ENCODE measurements around the gene ESRP2.

Gene ESRP2

DNA sequence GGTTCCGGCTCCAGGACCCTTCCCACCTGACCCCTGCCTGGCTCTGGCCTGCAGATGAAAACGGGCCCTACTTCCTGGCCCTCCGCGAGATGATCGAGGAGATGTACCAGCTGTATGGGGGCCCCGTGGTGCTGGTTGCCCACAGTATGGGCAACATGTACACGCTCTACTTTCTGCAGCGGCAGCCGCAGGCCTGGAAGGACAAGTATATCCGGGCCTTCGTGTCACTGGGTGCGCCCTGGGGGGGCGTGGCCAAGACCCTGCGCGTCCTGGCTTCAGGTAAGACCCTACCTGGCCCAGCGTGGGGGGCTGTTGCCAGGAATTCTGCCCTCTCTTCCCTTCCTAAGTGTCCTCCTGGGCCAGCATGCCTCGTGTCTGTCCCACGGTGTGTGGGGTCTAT, 19.8 kb upstream of the ESRP2 start:
- TF ChIP-seq, protein P1, sequence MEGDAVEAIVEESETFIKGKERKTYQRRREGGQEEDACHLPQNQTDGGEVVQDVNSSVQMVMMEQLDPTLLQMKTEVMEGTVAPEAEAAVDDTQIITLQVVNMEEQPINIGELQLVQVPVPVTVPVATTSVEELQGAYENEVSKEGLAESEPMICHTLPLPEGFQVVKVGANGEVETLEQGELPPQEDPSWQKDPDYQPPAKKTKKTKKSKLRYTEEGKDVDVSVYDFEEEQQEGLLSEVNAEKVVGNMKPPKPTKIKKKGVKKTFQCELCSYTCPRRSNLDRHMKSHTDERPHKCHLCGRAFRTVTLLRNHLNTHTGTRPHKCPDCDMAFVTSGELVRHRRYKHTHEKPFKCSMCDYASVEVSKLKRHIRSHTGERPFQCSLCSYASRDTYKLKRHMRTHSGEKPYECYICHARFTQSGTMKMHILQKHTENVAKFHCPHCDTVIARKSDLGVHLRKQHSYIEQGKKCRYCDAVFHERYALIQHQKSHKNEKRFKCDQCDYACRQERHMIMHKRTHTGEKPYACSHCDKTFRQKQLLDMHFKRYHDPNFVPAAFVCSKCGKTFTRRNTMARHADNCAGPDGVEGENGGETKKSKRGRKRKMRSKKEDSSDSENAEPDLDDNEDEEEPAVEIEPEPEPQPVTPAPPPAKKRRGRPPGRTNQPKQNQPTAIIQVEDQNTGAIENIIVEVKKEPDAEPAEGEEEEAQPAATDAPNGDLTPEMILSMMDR (IDR thresholded peaks at IDR 0.05; ENCODE audit: control insufficient read depth, extremely low read depth, insufficient read depth): no peak
- no peak overlapping the region for H3K4me3 ChIP-seq (ENCODE audit: low read depth, low read length)
- no peak for DNase-seq (ENCODE audit: low read depth)

DNA sequence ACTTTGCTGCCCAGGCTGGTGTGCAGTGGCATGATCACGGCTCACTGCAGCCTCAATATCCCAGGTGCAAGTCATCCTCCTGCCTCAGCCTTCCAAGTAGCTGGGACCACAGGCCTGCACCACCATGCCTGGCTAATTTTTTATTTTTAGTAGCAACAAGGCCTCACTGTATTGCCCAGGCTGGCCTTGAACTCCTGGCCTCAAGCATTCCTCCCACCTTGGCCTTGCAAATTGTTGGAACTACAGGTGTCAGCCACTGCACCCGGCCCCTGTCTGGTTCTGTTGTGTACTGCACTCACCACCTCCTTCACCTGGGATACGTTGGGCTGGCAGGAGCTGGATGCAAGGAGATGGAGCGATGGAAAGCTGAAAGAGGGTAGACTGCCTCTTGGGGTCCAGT, 17.8 kb upstream of the ESRP2 start:
- no peak for DNase-seq (ENCODE audit: low read depth)
- no peak overlapping the region for H3K4me3 ChIP-seq (ENCODE audit: low read depth, low read length)

DNA sequence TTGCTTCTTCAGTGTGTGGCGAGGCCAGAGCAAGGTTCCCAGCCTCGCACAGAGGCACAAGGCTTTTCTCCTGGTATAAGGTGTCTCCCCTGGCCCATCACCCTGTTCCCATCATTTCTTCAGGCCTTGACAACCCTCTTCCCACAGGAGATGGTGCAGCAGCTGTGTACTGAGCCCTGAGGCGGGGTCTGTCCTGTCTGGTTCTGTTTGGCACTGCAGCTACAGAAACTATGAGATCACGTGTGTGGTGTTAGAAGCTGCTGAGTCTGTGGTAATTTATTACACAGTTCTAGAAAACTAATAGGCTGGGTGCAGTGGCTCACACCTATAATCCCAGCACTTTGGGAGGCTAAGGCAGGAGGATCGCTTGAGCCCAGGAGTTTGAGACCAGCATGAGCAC, 16.5 kb upstream of the ESRP2 start:
- TF ChIP-seq, protein P1 (IDR thresholded peaks at IDR 0.05; ENCODE audit: control insufficient read depth, extremely low read depth, insufficient read depth): no peak
- no peak overlapping the region for H3K4me3 ChIP-seq (ENCODE audit: low read depth, low read length)
- DNase-seq (ENCODE audit: low read depth): no peak

More for the DNA sequence above, 17.8 kb upstream of the ESRP2 start:
- TF ChIP-seq, protein P1 (IDR thresholded peaks at IDR 0.05; ENCODE audit: control insufficient read depth, extremely low read depth, insufficient read depth): no peak

DNA sequence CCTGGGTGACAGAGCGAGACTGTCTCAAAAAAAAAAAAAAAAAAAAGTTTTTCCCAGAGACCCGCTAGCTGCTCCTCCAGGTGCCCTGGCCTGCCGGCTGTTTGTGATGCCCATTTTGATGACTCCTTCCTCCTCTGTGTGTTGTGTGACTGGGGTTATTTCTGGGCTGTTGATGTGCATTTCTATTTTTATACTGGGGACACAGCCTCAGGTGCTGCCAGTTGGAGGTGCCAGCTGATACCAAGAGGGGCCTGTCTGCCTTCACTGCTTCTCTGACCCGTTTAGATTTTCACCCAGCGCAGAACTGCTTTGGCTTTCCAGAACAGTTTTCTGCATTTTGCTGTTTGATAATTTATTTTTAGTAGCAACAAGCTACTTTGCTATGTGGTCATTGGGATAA, 15.9 kb upstream of the ESRP2 start:
- no peak overlapping the region for H3K4me3 ChIP-seq (ENCODE audit: low read depth, low read length)
- DNase-seq (ENCODE audit: low read depth): no peak
- TF ChIP-seq, protein P1 (IDR thresholded peaks at IDR 0.05; ENCODE audit: control insufficient read depth, extremely low read depth, insufficient read depth): no peak

DNA sequence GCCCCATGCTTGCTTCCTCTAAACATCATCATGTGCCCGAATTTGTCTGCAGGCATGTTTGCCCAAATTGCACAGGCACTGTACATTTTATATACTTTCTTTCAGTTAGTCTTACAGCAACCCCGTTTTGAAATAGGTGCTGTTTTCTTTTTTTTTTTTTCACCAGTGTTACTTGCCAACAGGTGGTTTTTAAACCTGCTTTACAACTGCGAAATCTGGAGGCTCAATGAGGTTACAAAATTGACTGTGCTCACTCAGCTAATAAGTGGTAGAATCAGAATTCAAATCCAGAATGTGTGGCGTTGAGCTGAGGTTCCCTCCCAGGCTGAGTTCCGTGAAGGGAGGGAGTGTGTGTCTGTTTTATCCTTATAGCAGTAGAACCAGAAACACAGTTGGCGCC, 15.0 kb upstream of the ESRP2 start:
- no peak overlapping the region for H3K4me3 ChIP-seq (ENCODE audit: low read depth, low read length)
- TF ChIP-seq, protein P1 (IDR thresholded peaks at IDR 0.05; ENCODE audit: control insufficient read depth, extremely low read depth, insufficient read depth): no peak
- no peak for DNase-seq (ENCODE audit: low read depth)

DNA sequence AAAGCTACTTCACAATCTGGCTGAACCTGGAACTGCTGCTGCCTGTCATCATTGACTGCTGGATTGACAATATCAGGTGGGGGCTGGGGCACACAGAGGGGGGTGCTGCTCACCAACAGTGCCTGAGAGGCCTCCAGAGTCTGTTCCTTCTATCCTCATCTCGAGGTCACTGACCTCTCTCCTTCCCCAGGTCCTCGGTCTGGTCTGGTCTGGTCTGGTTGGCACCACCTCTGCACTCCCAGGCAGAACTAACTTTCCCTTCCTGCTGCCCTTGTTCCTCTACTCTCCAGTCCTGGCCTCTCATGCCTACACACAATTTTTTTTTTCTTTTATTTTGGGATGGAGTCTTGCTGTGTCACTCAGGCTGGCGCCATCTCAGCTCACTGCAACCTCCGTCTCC, 13.4 kb upstream of the ESRP2 start:
- no peak overlapping the region for H3K4me3 ChIP-seq (ENCODE audit: low read depth, low read length)
- TF ChIP-seq, protein P1 (IDR thresholded peaks at IDR 0.05; ENCODE audit: control insufficient read depth, extremely low read depth, insufficient read depth): no peak
- DNase-seq (ENCODE audit: low read depth): no peak

DNA sequence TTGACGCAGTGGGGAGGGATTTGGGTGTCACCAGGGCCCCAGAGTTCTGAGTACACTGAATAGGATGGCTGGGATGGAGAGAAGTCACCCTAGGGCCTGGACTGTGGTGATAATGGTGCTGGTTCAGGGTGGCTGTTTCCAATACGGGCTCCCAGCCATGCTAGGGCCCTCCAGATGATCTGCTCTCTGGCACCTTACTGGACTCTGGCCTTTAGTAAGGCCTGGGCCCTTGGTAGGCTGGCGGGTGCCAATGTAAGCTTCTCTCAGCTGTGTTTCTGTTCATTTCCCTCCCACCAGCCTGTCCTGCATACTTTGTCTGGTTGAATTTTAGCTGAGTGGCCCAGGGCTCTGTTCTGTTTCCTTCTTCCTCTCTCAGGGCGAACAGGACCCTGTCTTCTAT, 12.0 kb upstream of the ESRP2 start:
- H3K4me3 ChIP-seq (ENCODE audit: low read depth, low read length): no peak overlapping the region
- TF ChIP-seq, protein P1 (IDR thresholded peaks at IDR 0.05; ENCODE audit: control insufficient read depth, extremely low read depth, insufficient read depth): no peak

More for the DNA sequence above, 12.0 kb upstream of the ESRP2 start:
- DNase-seq (ENCODE audit: low read depth): no peak

All from LNCaP clone FGC (cell line).